GM21737 (cell line): ENCODE data around the gene SDC3.
A peak's percentile ranks its signal among the peaks of the same experiment; 100 is the strongest.

Source experiments
- ATAC-seq: cut with Tn5 transposase; IDR thresholded peaks from one replicate; pipeline ENCODE4 v1.9.1; 2021; ENCODE audit warnings: mild to moderate bottlenecking, moderate library complexity; ENCODE audit not compliant: unreplicated experiment

SDC3 gene

GRCh38 chr1:30823969-30824735, 84.4 kb downstream of the SDC3 start:
- ATAC-seq = peak; percentile 75

- no peak for ATAC-seq
Measured at GRCh38 chr1:30823627-30823968, 85.0 kb downstream of the SDC3 start.

GRCh38 chr1:30822966-30823581, 85.5 kb downstream of the SDC3 start:
- ATAC-seq = no peak

GRCh38 chr1:30822006-30822405, 86.6 kb downstream of the SDC3 start:
- ATAC-seq = no peak

DNA sequence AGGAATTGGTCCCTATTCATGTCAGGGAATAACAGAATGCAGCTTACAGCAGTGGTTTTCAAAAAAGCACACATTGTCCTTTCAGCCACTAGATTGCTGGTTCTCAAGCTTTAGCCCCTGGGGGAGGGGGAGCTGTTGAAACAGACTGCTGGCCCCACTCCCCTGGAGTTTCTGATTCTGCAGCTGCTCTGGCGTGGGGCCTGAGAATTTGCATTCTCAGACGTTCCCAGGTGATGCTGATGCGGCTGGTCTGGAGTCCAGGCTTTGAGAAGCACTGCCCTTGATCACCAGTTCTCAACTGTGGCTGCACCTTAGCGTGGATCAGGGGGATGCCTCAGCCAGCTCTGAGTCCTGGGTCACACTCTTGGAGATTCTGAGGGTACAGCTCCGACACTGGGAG, 88.3 kb downstream of the SDC3 start:
- no peak for ATAC-seq
